OCI-LY7 (cell line): ENCODE measurements around the gene CRABP2. TPM values are rescaled to one million over a fixed set of nuclear protein-coding genes. Genes with fewer than 3 reads are reported as not detected.

Experiments
- BruUV-seq: library from RNA; stranded (reverse); fragments of 400-500 nt; replicated peaks from 2 replicates; lab custom pipeline; 2021; lab: Mats Ljungman, UMichigan
- CTCF ChIA-PET: fragments of 300-600 bp; sonication (Branson Sonifier 250); formaldehyde crosslinking; loops from one replicate; lab custom pipeline; 2022; ENCODE audit warnings: antibody characterized with exemption; ENCODE audit not compliant: unreplicated experiment; lab: Charles Lee
- POLR2A ChIA-PET: fragments of 300-600 bp; sonication (Branson Sonifier 250); formaldehyde crosslinking; loops from one replicate; lab custom pipeline; 2022; ENCODE audit warnings: antibody characterized with exemption; lab: Charles Lee
- DNase-seq: peaks from one replicate; pipeline ENCODE4 v3.0.0-alpha.2; 2015; ENCODE audit warnings: low spot score
- H2AFZ ChIP-seq: fragments of 200-600 bp; sonication (generic), shearing (Covaris generic); 2 replicates; pipeline ENCODE4 v1.6.1; 2014; ENCODE audit warnings: mild to moderate bottlenecking, antibody characterized with exemption, low read length, moderate library complexity
- H3K27ac ChIP-seq: fragments of 200-600 bp; sonication (generic); 2 replicates; pipeline ENCODE4 v1.5.1; 2014; ENCODE audit warnings: mixed run types, low read depth, mild to moderate bottlenecking, moderate library complexity, low read length, inconsistent platforms; ENCODE audit not compliant: poor library complexity, severe bottlenecking
- H3K36me3 ChIP-seq: fragments of 200-600 bp; sonication (generic); 2 replicates; pipeline ENCODE4 v1.6.1; 2014; ENCODE audit warnings: mild to moderate bottlenecking, antibody characterized with exemption, low read length, moderate library complexity, mixed read lengths; ENCODE audit not compliant: insufficient read depth
- H3K4me1 ChIP-seq: fragments of 200-600 bp; sonication (generic); 2 replicates; pipeline ENCODE4 v1.5.1; 2014; ENCODE audit warnings: mild to moderate bottlenecking, low read length; ENCODE audit not compliant: insufficient read depth, poor library complexity, severe bottlenecking
- H3K4me2 ChIP-seq: fragments of 200-600 bp; sonication (generic); 2 replicates; pipeline ENCODE4 v1.6.1; 2014; ENCODE audit warnings: mild to moderate bottlenecking, low read length
- H3K4me3 ChIP-seq: fragments of 200-600 bp; sonication (generic); 2 replicates; pipeline ENCODE4 v1.5.1; 2014; ENCODE audit warnings: mild to moderate bottlenecking, low read depth, low read length; ENCODE audit not compliant: poor library complexity, severe bottlenecking
- H3K79me2 ChIP-seq: fragments of 200-600 bp; sonication (generic); 2 replicates; pipeline ENCODE4 v1.6.1; 2016; ENCODE audit warnings: low read depth, mild to moderate bottlenecking, low read length, moderate library complexity, mixed read lengths; ENCODE audit not compliant: insufficient read depth
- H3K9me2 ChIP-seq: fragments of 200-600 bp; sonication (generic); 2 replicates; pipeline ENCODE4 v1.6.1; 2016; ENCODE audit warnings: mild to moderate bottlenecking, low read length, mixed read lengths; ENCODE audit not compliant: insufficient read depth
- H3K9me3 ChIP-seq: fragments of 200-600 bp; sonication (generic); 2 replicates; pipeline ENCODE4 v1.6.1; 2014; ENCODE audit warnings: mild to moderate bottlenecking, mixed run types, low read length, mixed read lengths
- H4K20me1 ChIP-seq: fragments of 200-600 bp; sonication (generic); 2 replicates; pipeline ENCODE4 v1.6.1; 2014; ENCODE audit warnings: mild to moderate bottlenecking, antibody characterized with exemption, low read length, moderate library complexity, mixed read lengths; ENCODE audit not compliant: insufficient read depth
- EZH2phosphoT487 ChIP-seq: fragments of 200-600 bp; sonication (generic); IDR thresholded peaks from 2 replicates; pipeline ENCODE4 v1.6.1; 2018; ENCODE audit warnings: low read depth, borderline replicate concordance, mild to moderate bottlenecking, mixed run types, antibody characterized with exemption, low read length, moderate library complexity, mixed read lengths
- intact Hi-C: fragments of 100-400 bp; cut with micrococcal nuclease; formaldehyde crosslinking; loops from one replicate; pipeline ENCODE4 v1.10.0; 2022; ENCODE audit not compliant: unreplicated experiment
- total RNA-seq, 2 experiments: library from RNA; depleted of rRNA in 1 of 2; stranded (reverse); fragments of >200 nt in 1 of 2; shearing (Covaris generic) in 1 of 2; gene quantifications; 2 replicates each; pipeline ENCODE4 v1.2.3, GENCODE V29; 2014 to 2022
- TF ChIP-seq, protein P1 (sequence below): fragments of 200-600 bp; sonication (generic); conservative IDR thresholded peaks from 2 replicates; pipeline ENCODE4 v1.5.1; 2014; ENCODE audit warnings: mild to moderate bottlenecking, antibody characterized with exemption, low read length, moderate library complexity, mixed read lengths

The CRABP2 gene
- total RNA-seq, 2 experiments from 2014 or later: 2.1 to 2.8 TPM

GRCh38 chr1:156742017-156742416, 36.6 kb upstream of the CRABP2 start:
- Histone ChIP-seq H3K27ac (peak overlapping the region; percentile 70), H3K36me3 (peaks cover 81% of the 10 kb centered on the region), H3K79me2 (peaks cover 35% of the 10 kb centered on the region), H3K9me3 (no peaks in the 10 kb centered on the region), H4K20me1 (peaks cover 9% of the 10 kb centered on the region; the same call in 1 of the 2 replicates), H2AFZ (no peak overlapping the region), H3K4me2 (peak overlapping the region; percentile 67), H3K9me2 (no peaks in the 10 kb centered on the region), H3K4me3 (no peak overlapping the region), H3K4me1 (peaks cover 37% of the 10 kb centered on the region)
- TF ChIP-seq EZH2phosphoT487: no peak
- TF ChIP-seq, protein P1, sequence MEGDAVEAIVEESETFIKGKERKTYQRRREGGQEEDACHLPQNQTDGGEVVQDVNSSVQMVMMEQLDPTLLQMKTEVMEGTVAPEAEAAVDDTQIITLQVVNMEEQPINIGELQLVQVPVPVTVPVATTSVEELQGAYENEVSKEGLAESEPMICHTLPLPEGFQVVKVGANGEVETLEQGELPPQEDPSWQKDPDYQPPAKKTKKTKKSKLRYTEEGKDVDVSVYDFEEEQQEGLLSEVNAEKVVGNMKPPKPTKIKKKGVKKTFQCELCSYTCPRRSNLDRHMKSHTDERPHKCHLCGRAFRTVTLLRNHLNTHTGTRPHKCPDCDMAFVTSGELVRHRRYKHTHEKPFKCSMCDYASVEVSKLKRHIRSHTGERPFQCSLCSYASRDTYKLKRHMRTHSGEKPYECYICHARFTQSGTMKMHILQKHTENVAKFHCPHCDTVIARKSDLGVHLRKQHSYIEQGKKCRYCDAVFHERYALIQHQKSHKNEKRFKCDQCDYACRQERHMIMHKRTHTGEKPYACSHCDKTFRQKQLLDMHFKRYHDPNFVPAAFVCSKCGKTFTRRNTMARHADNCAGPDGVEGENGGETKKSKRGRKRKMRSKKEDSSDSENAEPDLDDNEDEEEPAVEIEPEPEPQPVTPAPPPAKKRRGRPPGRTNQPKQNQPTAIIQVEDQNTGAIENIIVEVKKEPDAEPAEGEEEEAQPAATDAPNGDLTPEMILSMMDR: no peak
- intact Hi-C loops: loop anchor here (1.0 kb wide), 1 partner anchor 9 kb away; the partner anchor contains the start of gene HDGF
- CTCF ChIA-PET: interaction anchor here (0.6 to 1.1 kb wide), 2 partner anchors 16 to 988 kb away, joined by 3 read pairs; no protein-coding TSS in a partner anchor
- POLR2A ChIA-PET: interaction anchor here (1.2 to 2.7 kb wide), 4 partner anchors 14 to 25 kb away, joined by 3 to 16 read pairs (median 4); partner anchors contain the start of genes METTL25B and PRCC
- no TSS peak for BruUV-seq
- no peak for DNase-seq

GRCh38 chr1:156741481-156741983, 36.1 kb upstream of the CRABP2 start:
- BruUV-seq: no TSS peak
- Histone ChIP-seq H2AFZ (no peak overlapping the region), H3K79me2 (peaks cover 31% of the 10 kb centered on the region)

More at GRCh38 chr1:156741481-156741983, 36.1 kb upstream of the CRABP2 start:
- Histone ChIP-seq H3K36me3 (peaks cover 86% of the 10 kb centered on the region), H3K9me2 (no peaks in the 10 kb centered on the region), H4K20me1 (peaks cover 9% of the 10 kb centered on the region; the same call in 1 of the 2 replicates), H3K4me1 (peaks cover 32% of the 10 kb centered on the region), H3K9me3 (no peaks in the 10 kb centered on the region), H3K27ac (peak overlapping the region; percentile 70), H3K4me2 (peak overlapping the region; percentile 67), H3K4me3 (peak overlapping the region; percentile 58)
- DNase-seq: no peak
- CTCF ChIA-PET: interaction anchor here (0.6 to 1.1 kb wide), 5 partner anchors 14 to 989 kb away, joined by 3 to 4 read pairs (median 3); no protein-coding TSS in a partner anchor
- TF ChIP-seq, protein P1: no peak
- TF ChIP-seq EZH2phosphoT487: no peak
- POLR2A ChIA-PET: interaction anchor here (0.7 to 2.7 kb wide), 9 partner anchors 9 to 27 kb away, joined by 3 to 16 read pairs (median 5); partner anchors contain the start of genes HDGF, ISG20L2, METTL25B and PRCC
- intact Hi-C loops: loop anchor here (1.0 kb wide), 1 partner anchor 26 kb away; the partner anchor contains the start of gene PRCC
